GM21447 (cell line): ENCODE results near the gene FAAP20.

Source experiments
- ATAC-seq: cut with Tn5 transposase; IDR thresholded peaks from one replicate; pipeline ENCODE4 v1.9.1; 2021; ENCODE audit not compliant: unreplicated experiment

FAAP20 gene

DNA sequence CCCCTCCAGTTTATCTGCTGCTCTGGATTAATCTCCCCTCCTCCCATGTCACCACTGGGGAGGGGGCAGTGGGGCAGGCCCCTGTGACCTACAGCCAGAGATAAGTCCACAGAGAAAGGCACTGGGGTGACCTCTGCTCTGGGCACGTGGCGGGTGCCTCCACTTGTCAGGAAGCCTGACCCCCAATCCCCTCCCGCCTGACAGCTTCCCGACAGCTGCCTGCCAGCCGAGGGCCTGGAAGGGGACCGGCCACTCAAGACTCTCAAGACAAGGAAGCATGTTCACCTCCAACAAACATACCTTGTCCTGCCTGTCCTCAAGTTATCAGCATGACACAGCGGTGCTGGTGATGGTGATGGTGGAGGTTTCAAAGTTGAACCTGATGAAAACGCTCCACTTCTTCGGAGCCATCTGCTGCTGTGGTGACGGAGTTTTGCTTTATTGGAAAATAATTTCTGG is 3.2 kb upstream of the FAAP20 start:
- ATAC-seq: no peak

DNA sequence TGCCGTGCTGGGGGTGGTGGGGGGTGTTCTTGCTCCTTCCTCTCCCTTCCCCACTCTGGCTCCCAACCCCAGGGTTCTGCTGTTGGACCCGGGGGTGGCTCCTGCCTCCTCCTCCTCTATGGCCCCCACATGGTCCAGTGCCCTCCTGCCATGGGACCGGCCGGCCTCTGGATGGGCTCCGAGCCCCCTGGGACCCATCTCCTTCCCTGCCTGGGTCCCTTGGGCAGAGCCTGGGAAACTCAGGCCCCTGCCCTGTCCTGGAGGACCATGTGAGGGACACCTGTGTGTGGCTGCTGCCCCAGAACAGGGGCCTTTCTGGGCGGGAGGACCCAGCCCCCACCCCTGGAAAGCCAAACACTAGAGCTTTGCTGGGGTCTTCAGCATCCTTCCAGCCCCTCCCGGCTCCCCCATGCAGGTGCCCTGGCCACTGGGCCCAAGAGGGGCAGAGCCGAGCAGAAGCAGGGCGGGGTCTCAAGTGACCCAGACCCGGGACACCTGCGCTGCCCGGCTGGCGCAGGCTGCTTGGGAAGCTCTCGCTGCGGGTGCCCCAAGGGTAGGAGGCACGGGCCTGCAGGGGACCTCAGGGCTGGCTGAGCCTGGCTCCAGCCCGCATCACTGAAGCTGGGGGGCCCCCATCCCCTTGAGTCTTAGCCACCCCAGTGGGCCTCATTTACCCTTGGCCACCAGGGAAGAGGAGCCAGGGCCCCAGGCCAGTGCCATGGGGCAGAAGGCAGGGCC is 2.5 kb upstream of the FAAP20 start:
- ATAC-seq: no peak

DNA sequence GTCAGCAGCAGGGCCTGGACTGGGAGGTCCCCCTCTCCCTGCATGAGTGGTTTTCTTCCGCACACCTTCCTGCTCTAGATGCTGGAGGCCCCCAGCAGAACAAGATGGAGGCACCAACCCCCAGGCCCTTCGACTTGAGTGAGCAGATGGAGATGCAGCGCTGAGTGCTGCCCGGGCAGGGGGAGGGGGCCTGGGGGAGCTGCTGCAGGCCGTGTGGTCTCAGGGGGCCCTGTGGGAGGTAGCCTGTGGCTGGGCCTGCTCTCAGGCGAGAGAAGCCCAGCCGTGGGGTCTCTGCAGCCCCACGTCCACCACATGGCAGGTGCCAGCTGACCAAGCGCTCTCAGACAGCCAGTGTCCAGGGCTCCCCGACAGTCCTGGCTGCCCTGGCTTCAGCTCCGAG is 1.2 kb upstream of the FAAP20 start:
- no peak for ATAC-seq

DNA sequence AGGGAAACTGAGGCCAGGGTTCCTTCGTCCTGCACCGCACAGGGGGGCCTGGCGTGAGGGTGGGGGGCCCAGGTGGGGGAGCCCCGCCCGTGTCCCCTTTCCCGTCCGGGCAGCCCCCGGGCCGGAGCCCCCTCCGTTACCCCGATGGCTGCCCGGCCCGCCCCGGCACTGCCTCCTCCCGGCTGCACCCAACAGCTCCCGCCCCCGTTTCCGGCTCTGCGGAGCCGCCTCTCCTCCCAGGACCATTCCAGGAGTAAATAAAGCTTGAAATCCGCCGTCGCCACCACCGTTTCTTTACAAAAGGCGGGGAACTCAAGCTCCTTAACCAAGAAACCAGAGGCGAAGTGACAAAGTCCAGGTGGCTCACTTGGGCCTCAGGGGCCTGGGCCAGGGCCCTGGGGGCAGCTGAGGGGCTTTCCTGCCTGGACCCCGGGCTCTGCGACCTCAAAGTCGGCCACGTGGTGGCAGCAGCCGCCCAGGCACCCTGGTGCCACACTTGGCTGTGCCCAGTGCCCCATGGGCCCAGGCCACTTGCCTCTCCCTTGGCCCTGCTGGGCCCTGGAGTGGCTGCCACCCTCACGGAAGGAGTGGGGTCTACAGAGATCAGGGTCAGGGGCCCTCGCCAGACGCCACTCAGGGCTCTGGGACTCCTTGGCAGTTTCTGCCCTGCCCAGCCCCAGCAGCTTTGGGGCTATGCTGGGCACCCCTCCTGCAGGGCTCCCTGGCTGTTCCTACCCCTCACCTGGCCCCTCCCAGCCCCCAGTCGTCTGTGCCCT is 514 bp upstream of the FAAP20 start:
- ATAC-seq: peak; percentile 60

DNA sequence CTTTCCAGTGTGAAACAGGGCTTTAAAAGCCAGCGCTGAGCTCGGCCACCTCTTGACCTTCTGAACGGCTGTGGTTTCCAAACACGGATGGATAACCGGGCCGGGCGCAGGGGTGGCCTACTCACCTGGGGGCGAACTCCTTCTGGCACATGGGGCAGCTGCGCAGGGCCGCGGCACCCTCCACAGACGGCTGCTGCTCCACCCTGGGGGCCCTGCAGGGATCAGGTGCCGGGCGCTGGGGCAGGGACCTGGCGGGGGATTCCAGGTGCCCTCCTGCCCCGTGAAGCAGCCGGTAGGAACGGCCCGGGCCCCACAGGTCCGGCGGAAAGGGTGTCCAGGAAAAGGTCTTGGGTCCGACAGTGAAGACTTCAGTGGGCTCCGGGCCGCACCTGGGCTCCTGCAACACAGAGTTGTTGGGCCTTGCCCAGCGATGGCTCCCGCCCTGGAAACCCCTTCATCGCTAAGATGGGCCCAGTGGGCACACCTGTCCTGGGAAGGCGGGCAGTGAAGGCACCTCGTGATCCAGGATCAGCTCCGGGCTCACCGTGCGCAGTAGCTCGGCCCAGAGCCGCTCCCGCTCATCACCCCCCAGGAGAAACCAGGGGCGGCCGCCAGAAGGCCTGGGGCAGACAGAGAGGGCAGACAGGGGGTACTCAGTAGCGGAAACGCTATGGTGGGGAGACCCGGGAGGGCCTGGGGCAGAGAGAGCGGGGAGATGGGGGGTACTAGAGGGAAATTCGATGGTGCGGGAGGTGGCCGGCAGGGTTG is 874 bp downstream of the FAAP20 start:
- no peak for ATAC-seq

DNA sequence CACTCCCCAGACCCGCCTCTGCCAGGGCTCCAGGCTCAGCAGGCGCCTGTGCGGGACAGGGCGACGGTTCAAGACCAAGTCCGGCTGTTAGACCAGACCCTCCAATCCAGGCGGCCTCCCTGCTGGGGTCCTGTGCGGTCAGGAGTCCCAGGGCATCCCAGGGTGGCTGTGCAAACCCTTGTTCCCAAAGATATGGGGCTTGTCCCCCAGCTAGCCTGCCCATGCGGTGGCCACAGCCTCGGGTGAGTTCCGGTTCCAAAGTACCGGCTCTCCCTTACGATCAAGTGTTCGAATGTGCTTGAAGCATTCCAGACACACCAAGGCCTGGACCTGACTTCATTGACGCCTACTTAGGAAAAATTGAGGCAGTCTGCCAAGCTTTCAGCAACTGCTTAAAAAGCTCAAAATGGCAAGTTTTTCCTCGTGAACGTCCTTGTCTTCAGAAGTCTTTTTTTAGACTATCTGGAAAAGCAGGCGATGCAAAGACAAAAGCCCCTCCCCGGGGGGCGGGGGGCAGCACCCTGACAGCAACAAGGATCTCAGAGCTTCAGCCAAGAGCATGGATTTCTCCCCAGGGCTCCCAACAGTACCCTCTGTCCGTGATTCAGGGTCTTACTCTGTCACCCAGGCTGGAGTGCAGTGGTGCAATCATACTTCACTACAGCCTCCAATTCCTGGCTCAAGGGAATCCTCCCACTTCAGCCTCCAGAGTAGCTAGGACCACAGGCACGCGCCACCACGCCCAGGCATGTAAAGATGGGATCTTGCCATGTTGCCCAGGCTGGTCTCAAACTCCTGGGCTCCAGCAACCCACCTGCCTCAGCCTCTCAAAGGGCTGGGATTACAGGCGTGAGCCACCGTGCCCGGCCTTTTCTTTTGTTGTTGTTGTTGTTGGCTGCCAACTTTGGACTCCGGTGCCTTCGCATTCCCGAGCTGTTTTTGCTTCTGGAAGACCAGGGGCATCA is 2.3 kb downstream of the FAAP20 start:
- ATAC-seq: no peak

DNA sequence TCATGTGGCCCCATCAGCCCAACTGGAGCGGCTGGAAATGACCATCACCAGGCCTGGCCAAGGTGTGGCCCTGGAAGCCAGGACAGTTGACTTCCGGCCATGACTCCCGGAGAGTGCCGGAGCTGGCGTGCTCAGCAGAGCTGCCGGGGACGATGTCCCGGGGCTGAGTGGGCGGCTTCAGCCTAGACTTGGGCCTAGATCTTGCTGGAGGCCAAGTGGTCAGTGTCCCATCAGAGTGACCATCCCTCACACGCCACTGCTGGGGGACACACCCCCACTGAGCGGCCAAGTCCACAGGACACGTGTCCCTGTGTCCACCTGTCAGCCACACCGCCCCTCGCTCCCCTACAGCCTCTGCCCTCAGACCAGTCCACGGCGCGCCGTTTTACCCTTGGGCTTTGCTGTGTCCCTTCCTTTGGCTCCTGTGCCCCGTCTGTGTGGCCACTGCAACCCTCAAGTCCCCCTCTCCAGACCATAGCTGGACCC is 4.0 kb downstream of the FAAP20 start:
- no peak for ATAC-seq

DNA sequence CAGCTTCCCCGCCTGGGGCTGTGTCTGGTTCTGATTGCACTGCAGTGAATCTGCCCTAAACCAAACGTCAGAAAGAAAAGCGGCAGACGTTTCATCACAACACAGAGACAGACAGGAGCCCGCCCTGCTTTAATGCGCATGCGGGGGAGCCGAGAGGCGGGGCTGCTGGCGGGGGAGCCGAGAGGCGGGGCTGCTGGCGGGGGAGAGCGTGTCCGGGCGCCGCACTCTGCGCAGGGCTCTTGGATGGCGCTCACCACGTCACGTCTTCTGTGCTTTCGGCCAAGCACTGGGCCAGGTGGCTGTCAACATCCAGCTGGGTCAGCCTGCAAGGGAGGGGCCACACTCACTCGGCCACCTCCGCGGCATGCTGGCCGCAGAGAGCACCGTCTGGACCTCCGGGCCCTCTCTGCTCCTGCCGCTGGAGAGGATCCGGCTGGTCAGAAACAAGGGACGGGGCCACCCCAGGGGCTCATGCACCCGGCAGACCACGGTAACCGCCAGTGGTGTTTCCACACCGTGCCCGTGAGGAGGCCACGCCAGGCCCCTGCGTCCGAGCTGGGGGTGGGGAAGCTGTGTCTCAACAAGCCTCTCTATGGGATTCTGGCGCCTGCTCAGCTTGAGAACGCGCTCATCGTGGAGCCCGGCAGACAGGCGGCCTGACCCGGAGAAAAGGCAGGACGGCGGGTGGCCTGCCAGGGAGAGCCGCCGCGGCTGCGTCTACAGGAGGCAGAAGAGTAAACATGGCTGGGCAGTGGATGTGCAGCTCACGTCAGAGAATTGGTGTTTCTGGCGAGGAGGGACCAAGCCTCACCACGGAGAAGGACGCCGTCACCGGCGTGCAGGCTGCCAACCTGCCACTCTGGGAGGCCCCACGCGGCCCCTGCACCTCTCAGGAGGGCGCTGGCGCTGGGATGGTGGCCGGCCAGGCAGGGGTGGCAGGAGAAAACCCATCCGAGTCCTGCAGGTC is 4.8 kb downstream of the FAAP20 start:
- ATAC-seq: peak; percentile 78

DNA sequence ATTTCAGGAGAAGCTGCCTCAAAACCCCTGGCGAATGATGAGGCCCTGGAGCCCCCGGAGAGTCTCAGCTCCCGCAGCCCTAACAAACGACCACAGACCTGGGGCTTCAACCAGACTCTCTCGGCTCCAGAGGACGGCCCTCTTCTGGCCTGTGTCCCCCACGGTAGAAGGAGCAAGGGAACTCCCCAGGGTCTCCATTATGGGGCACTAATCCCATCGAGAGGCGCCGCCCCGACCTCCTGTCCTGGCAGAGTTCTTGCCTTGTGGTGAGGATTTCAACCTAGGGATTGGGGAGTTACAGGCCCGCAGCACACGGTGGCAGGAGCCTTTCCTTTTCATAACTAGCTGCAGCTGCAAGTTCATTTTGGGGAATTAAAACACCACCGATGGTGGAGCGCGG is 6.2 kb downstream of the FAAP20 start:
- ATAC-seq: no peak

DNA sequence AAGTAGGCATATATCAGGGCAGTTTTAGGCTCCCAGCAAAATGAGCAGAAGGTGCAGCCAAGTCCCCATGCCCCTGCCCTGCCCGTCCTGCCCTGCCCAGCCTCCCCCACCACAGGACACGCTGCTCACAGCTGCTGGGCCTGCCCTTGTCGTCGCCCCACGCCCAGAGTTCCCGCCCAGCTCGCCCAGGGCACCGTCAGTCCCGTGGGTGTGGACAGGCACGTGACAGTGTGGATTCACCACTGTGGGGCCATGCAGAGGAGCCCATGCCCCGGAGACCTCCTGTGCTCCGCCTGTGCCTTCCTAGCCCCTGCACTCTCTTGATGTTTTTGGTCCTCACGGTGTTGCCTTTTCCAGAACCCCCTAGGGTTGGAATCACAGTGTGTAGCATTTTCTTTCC is 7.0 kb downstream of the FAAP20 start:
- ATAC-seq: no peak

DNA sequence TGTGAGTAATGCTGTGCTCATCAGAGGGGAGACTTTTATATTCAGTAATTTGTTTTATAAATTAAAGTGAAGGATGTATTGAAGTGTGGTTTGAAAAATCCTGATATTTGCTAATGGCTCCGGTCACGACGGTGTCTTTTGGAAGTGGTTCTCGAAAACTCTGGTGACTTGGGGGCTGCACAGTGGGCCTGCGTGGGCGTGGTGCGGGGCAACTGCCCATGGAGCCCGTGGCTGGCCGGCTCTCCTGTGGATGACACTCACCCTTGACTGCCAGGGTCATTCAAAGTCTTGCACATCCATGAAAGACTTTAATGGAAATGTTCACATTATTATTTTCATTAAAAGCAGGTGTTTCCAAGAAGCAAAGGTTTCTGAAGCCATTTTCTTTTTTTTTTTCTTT is 7.7 kb downstream of the FAAP20 start:
- no peak for ATAC-seq

DNA sequence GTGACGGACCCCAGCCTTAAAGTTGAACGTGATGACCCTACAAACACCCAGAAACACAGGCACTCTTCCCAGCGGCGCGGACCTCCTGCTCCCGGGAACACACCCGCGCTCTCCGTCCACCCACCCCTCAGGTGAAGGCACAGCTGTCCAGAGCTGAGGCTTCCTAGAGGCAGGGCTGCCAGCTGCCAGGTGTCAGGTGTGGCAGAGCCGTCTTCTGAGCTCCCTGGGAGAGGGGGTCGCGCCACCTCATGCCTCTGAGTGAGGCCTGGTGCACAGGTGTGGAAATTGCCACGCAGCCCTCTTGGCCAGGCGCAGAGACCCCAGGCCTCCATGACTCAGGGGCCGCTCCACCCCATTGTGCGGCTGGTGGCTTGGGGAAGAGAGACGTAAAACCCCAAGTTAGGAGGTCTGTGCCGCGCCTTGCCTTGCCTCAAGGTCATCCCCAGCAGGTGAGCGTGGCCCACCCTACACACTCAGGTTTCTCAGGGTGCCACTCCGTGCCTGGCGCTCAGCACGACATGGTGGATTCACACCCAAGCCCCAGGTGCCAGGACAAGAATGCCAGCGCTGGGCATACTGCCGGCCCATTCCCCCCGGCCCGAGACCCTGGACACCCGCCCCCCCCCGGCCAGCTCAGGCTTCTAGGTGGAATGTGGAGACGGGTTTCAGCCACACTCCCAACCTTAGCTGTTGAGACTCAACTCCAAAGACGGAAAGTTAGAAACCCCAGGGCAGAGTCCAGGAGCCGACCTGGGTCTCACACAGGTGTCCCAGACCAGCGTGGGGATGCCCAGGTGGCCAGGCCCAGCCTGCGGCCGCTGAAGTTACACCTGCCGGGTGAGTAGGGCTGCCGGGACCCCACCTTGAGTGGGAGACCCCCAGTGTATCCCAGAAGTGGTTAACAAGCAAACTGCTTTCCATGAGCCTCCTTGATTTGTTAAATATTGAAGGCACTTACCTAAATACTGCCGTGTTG is 8.4 kb downstream of the FAAP20 start:
- no peak for ATAC-seq

DNA sequence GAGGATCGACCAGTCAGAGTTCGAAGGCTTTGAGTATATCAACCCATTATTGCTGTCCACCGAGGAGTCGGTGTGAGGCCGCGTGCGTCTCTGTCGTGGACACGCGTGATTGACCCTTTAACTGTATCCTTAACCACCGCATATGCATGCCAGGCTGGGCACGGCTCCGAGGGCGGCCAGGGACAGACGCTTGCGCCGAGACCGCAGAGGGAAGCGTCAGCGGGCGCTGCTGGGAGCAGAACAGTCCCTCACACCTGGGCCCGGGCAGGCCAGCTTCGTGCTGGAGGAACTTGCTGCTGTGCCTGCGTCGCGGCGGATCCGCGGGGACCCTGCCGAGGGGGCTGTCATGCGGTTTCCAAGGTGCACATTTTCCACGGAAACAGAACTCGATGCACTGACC is 9.6 kb downstream of the FAAP20 start:
- no peak for ATAC-seq

DNA sequence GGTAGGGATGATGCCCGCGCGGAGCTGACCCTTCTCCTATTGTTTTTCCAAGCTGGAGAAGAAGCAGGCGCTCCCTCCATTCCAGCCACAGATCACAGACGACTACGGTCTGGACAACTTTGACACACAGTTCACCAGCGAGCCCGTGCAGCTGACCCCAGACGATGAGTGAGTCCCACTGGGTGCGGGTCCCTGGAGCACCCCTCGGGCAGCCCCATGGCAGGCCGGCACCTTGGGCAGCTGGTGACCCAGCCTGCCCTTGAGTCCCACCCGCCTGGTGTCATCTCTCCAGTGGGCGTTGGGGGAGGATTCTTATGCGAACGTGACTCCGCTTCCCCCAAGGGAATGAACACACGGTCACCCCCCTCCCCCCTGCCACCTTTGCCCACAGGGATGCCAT is 10.0 kb downstream of the FAAP20 start:
- ATAC-seq: no peak

DNA sequence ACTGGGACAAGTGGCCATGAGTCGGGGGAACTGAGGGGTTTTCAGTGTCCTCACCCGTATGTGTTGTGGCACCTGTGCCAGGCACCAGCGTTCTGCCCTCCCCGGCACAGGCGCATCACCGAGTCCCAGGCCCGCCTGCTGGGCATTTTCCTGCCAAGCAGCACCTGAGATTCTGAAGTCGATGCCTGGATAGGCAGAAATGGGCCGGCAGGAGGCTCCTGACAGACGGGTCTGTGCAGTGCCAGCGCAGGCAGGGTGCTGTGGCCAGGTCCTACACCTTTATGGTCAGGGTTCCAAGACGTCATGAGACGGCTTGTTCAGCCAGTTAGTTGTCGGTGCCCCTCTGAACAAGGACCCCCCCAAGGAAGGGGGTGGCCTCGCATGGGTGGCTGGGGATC is 10.6 kb downstream of the FAAP20 start:
- no peak for ATAC-seq

DNA sequence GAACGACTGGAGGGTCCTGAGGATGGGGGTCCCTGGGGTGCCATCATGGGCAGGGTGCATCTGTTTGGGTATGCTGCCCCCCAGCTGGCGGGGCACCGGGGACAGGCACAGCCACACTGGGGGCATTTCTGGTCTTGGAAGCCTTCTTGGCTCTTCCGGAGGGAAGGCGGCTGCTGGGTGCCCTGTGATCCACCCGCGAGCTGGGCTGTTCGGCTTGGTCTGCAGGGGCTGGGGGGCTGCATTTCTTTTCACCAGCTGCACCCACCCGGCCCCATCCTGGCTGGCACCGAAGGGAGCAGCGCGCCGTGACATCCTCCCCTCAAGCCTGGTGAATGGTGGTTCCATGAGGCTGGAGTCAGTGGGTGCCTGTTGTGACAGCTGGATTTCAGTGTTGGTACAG is 12.2 kb downstream of the FAAP20 start:
- ATAC-seq: no peak

DNA sequence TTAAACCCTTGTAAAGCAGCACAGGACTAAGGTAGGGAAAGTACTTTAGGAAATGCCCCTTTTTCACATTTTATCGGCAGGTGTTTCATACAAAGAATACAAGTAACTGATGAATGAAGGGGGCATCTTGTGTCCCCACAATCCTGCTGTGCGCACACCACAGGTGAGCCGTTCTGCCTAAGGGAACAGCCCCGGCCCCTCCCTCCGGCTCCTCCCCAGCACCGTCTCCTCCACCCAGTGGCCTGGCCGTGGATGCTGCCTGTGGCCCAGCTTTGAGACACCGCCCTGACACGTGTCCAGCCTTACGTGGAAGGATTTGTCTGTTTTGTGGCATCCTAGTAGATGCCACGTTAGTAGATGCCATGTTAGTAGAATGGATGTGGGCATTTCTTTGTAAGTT is 12.8 kb downstream of the FAAP20 start:
- ATAC-seq: no peak

DNA sequence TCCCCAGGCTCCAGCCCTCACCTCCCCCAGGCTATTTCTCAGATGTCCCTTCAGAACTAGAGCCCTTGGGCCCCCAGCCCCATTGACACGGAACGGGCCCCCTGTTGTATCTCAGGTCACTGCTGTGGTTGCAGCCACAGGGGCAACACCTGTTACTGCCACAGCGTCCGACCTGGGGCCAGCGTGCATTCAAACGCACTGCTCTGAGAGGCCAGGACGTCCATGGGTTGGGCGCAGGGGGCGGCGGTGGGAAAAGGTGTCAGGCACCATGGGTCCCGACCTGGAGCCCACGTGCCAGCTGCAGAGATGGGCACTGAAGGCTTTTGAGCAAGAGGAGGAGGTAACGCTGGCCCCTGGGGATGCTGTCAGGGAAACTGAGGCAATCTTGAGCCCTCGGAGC is 13.3 kb downstream of the FAAP20 start:
- ATAC-seq: no peak
